ENCODE results near the gene KLHL30.
"Not testable (repeated sequence)": the region's sequence is repeated elsewhere in the genome, so short reads cannot be mapped to it uniquely, and the experiment has no call there.

The KLHL30 gene

DNA sequence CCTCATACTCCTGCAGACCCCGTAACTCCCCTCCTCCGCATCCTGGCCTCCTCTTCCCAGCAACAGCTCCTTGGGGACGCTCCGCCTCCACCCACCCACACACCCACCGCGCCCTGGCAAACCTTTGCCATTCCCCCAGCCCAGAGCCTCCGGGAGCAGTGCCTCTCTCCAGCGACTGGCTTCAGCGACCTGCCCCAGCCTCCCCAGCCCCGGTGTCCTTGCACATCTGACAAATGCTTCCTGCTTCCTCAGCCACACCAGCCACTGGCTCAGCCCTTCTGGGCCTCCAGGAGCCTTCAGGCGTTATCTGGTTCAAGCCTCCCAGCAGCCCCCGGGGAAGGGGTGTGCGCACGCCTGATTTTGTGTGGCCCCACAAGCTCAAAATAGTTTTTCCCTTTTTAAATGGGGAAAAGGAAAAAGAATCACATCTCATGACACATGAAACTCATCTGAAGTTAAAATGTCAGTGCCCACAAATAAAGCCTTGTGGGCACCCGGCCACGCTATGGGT lies 24.1 kb upstream of the KLHL30 start:
- no peak overlapping the region for H3K4me3 ChIP-seq (ENCODE audit: low read depth, low read length)
- no peaks in the 10 kb centered on the region for H3K4me1 ChIP-seq (ENCODE audit: control insufficient read depth, insufficient read depth, low read length, unreplicated experiment)
- no peak overlapping the region for H3K27ac ChIP-seq (ENCODE audit: low read depth, low read length)
- H3K27me3 ChIP-seq (ENCODE audit: insufficient read depth, low read length) = peaks cover 21% of the 10 kb centered on the region
- H3K36me3 ChIP-seq (ENCODE audit: insufficient read depth, low read length) = no peaks in the 10 kb centered on the region
- no peak overlapping the region for H2AFZ ChIP-seq (ENCODE audit: low read length, unreplicated experiment)
- no peaks in the 10 kb centered on the region for H3K79me2 ChIP-seq (ENCODE audit: control insufficient read depth, insufficient read depth, low read length, unreplicated experiment)

DNA sequence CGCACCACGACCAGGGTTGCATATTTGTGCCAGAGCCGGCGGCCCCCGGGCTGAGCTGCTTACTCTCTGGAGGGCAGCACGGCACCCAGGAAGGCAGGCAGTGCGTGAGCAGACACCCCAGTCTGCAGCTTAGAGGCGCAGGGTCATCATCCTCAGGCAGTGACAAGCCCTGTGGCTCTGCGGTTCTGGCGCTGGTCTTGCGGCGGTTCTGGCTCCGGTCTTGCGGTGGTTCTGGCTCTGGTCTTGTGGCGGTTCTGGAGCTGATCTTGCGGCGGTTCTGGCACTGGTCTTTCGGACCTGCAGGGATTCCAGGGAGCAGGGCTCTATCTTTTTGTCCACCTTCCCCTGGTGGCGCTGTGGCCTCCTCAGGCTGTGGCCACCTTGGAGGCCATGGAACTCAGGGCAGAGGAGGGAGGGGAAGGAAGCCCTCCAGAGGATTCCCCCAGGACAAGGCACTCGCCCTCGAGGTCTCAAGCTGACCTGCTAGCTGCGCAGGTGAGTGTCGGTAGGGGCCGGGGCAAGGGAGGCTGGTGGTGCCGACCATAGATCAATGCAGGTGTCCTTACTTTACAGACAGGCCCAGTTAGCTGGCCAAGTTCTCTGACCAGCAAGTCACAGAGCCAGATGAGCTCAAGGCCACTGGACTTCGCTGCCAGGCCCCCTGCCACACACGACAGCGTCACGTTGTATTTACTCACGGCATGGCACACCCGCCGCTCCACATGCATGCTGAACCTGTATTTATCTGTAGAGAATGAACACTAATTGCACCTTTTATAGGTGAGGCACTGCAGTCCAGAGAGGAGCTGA lies 23.4 kb upstream of the KLHL30 start:
- Histone ChIP-seq H3K36me3 (ENCODE audit: insufficient read depth, low read length) (no peaks in the 10 kb centered on the region), H3K79me2 (ENCODE audit: control insufficient read depth, insufficient read depth, low read length, unreplicated experiment) (no peaks in the 10 kb centered on the region), H3K4me3 (ENCODE audit: low read depth, low read length) (no peak overlapping the region), H3K4me1 (ENCODE audit: control insufficient read depth, insufficient read depth, low read length, unreplicated experiment) (no peaks in the 10 kb centered on the region), H3K27ac (ENCODE audit: low read depth, low read length) (no peak overlapping the region), H3K27me3 (ENCODE audit: insufficient read depth, low read length) (peaks cover 27% of the 10 kb centered on the region), H2AFZ (ENCODE audit: low read length, unreplicated experiment) (no peak overlapping the region)

DNA sequence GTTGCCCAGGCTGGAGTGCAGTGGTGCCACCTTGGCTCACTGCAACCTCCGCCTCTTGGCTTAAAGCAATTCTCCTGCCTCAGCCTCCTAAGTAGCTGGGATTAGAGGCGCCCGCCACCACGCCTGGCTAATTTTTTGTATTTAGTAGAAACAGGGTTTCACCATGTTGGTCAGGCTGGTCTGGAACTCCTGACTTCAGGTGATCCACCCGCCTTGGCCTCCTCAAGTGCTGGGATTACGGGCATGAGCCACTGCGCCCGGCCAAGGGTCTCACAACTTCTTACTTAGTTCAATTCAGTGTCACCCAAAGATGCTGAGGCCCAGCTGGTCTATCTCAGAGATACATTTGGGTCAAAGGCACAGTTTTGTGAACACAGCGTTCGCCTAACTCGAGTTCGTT lies 22.8 kb upstream of the KLHL30 start:
- not testable (repeated sequence) for H3K4me1 ChIP-seq (ENCODE audit: control insufficient read depth, insufficient read depth, low read length, unreplicated experiment); H3K27ac ChIP-seq (ENCODE audit: low read depth, low read length)

DNA sequence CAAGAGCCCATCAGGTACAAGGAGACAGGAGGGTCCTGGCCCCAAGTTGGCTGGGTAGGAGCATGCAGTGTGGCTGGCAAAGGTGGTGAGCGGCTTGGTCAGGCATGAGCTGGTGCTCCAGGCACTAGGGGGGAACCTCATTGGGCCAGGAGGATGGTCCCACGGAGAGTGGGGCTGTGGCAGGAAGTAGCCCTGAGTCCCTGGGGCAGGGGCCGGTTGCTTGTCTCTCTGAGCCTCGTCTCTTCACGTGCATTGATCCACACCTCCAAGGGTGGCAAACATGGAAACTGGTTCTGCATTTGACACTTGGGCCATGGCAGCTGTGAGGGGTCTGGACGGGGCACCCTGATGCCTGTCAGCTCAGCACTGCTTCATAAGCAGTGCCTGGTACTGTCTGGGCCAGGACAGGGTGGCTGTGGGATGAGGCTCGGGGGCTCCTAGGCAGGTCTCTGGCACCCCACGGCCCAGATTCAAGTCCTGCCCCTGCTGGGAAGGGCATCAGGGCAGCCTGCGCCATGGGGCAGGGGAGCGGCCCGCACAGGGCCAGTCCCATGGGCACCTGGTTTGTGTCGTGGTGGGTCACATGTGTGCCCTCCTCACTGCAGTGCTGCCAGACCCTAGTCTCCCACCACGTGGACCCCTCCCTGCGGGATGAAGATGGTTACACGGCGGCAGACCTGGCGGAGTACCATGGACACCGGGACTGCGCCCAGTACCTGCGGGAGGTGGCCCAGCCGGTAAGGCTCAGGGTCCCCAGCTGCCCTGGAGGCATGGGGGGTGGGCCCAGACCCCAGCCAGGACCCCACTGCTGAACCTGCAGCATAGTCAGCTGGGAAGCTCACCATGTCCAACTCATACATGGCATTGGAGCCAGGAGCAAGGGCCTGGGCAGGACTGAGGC lies 21.9 kb upstream of the KLHL30 start:
- no peak overlapping the region for H2AFZ ChIP-seq (ENCODE audit: low read length, unreplicated experiment)
- H3K27ac ChIP-seq (ENCODE audit: low read depth, low read length) = no peak overlapping the region
- H3K79me2 ChIP-seq (ENCODE audit: control insufficient read depth, insufficient read depth, low read length, unreplicated experiment) = no peaks in the 10 kb centered on the region
- H3K36me3 ChIP-seq (ENCODE audit: insufficient read depth, low read length) = no peaks in the 10 kb centered on the region
- no peaks in the 10 kb centered on the region for H3K4me1 ChIP-seq (ENCODE audit: control insufficient read depth, insufficient read depth, low read length, unreplicated experiment)
- peaks cover 29% of the 10 kb centered on the region for H3K27me3 ChIP-seq (ENCODE audit: insufficient read depth, low read length)
- no peak overlapping the region for H3K4me3 ChIP-seq (ENCODE audit: low read depth, low read length)

More for the DNA sequence above, 22.8 kb upstream of the KLHL30 start:
- not testable (repeated sequence) for H3K79me2 ChIP-seq (ENCODE audit: control insufficient read depth, insufficient read depth, low read length, unreplicated experiment); H3K36me3 ChIP-seq (ENCODE audit: insufficient read depth, low read length); H3K4me3 ChIP-seq (ENCODE audit: low read depth, low read length); H2AFZ ChIP-seq (ENCODE audit: low read length, unreplicated experiment)
- peaks cover 29% of the 10 kb centered on the region for H3K27me3 ChIP-seq (ENCODE audit: insufficient read depth, low read length)

DNA sequence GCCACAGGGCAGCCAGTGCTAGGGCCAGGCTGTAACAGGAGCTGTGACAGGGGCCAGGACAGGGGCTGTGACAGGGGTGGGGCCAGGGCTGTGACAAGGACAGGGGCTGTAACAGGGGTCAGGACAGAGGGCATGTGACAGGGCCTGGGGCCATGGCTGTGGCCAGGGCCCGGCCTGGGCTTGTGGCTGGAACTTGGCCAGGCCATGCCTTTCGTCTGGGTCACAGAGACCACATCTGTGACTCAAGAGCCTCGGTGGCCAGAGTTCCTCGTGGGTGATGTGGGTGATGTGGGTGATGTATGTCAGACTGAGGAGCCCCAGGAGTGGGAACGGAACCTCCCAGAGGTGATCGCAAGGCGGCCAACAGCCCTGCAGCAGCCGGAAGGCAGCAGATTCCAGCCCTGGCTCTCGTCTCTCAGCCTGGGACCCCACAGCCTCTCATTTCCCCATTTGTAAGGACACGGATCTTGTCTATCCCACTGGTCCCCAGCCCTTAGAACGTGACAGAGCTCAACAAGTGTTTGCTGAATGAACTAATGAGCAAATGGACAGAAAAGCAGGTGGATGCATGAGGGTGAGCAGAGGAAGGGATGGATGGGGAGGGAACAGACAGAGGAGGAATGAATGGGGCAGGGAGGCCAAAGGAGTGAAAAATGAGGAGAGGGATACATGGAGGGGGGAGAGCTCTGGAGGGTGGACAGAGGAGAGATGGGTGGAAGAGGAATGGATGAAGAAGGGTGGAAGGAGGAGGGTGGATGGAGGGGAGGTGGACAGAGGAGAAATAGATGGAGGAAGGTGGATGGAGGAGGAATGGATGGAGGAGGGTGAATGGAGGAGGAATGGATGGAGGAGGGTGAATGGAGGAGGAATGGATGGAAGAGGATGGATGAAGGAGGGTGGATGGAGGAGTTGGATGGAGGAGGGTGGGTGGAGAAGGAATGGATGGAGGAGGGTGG lies 21.0 kb upstream of the KLHL30 start:
- no peak overlapping the region for H3K27ac ChIP-seq (ENCODE audit: low read depth, low read length)
- no peaks in the 10 kb centered on the region for H3K4me1 ChIP-seq (ENCODE audit: control insufficient read depth, insufficient read depth, low read length, unreplicated experiment)
- H3K79me2 ChIP-seq (ENCODE audit: control insufficient read depth, insufficient read depth, low read length, unreplicated experiment) = no peaks in the 10 kb centered on the region
- H3K27me3 ChIP-seq (ENCODE audit: insufficient read depth, low read length) = peaks cover 29% of the 10 kb centered on the region
- no peak overlapping the region for H2AFZ ChIP-seq (ENCODE audit: low read length, unreplicated experiment)
- H3K4me3 ChIP-seq (ENCODE audit: low read depth, low read length) = no peak overlapping the region
- H3K36me3 ChIP-seq (ENCODE audit: insufficient read depth, low read length) = no peaks in the 10 kb centered on the region

DNA sequence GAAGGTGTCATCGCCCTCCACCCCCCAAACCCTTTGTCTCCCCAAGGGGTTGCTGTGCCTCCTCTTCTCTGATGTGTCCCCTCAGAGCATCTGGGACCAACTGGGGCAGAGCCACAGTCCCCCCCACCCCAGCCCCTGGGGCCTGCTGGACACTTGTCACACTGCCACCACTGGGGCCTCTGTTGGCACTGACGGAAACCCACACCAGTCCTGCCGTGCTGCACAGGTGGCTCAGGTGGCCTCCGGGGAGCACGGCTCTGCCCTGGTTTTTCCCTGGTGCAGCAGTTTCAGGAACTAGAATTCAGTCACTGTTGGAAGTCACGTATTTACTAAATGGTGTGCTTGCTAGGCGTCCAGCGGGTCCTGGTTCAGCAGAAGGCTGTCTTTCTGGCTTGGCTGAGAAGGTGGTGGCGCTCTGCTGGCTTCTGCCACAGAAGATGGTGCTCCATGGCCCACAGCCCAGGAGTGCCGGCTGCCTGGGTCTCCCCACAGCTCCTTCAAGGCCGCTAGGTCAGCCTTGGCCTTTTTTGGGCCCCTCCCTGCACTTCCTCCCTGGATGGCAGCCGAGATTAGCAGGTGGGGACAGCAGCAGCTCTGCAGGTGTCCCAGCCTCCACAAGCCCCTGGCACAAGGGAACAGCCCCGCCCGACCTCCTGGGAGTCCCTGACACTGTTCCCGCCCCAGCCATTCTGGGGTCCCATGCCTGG lies 18.6 kb upstream of the KLHL30 start:
- H3K27ac ChIP-seq (ENCODE audit: low read depth, low read length) = no peak overlapping the region
- peaks cover 29% of the 10 kb centered on the region for H3K27me3 ChIP-seq (ENCODE audit: insufficient read depth, low read length)
- no peak overlapping the region for H2AFZ ChIP-seq (ENCODE audit: low read length, unreplicated experiment)
- no peak overlapping the region for H3K4me3 ChIP-seq (ENCODE audit: low read depth, low read length)
- H3K79me2 ChIP-seq (ENCODE audit: control insufficient read depth, insufficient read depth, low read length, unreplicated experiment) = no peaks in the 10 kb centered on the region
- no peaks in the 10 kb centered on the region for H3K36me3 ChIP-seq (ENCODE audit: insufficient read depth, low read length)
- no peaks in the 10 kb centered on the region for H3K4me1 ChIP-seq (ENCODE audit: control insufficient read depth, insufficient read depth, low read length, unreplicated experiment)

DNA sequence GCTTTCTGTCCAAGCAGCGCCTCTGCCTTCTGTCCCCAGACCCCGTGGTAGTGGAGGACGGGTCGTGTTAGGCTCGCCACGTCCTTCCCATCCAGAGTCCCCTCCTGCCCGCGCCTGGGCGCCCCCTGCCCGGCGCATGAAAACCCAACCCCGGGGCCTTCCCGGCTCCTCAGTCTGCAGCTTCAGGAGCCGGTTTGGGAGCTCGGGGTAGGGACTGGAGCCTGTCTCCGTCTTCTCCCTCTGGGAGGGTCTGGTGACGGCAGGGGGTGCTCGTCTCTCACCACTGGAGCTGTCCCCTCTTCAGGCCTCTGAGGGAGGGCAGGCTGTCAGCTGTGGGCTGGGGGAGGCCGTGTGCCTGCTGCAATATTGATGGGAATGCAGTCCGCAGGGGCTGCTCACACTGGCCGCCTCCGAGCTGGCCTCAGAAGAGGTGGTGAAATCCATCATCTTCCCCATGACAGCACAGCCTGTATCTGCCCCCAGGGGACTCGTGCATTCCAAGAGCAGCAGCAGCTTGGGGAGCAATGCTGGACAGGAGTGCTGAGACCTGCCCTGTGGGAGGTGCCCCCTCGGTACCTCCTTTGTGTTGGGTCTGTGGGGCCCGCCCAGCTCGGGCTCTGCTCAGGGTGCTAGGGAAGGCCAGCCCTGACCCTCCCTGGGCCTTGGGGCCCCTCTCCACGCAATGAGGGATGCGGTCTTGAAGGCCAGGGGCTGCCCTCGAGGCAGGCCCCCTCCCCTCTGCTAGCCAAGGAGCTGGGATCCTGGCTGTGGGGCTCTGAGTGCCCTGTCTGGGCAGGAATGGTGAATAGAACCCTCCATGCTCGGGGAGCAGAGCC lies 17.8 kb upstream of the KLHL30 start:
- no peak overlapping the region for H3K27ac ChIP-seq (ENCODE audit: low read depth, low read length)
- H3K36me3 ChIP-seq (ENCODE audit: insufficient read depth, low read length) = no peaks in the 10 kb centered on the region
- no peaks in the 10 kb centered on the region for H3K79me2 ChIP-seq (ENCODE audit: control insufficient read depth, insufficient read depth, low read length, unreplicated experiment)
- H3K27me3 ChIP-seq (ENCODE audit: insufficient read depth, low read length) = peaks cover 29% of the 10 kb centered on the region
- no peak overlapping the region for H2AFZ ChIP-seq (ENCODE audit: low read length, unreplicated experiment)
- H3K4me3 ChIP-seq (ENCODE audit: low read depth, low read length) = no peak overlapping the region
- no peaks in the 10 kb centered on the region for H3K4me1 ChIP-seq (ENCODE audit: control insufficient read depth, insufficient read depth, low read length, unreplicated experiment)

DNA sequence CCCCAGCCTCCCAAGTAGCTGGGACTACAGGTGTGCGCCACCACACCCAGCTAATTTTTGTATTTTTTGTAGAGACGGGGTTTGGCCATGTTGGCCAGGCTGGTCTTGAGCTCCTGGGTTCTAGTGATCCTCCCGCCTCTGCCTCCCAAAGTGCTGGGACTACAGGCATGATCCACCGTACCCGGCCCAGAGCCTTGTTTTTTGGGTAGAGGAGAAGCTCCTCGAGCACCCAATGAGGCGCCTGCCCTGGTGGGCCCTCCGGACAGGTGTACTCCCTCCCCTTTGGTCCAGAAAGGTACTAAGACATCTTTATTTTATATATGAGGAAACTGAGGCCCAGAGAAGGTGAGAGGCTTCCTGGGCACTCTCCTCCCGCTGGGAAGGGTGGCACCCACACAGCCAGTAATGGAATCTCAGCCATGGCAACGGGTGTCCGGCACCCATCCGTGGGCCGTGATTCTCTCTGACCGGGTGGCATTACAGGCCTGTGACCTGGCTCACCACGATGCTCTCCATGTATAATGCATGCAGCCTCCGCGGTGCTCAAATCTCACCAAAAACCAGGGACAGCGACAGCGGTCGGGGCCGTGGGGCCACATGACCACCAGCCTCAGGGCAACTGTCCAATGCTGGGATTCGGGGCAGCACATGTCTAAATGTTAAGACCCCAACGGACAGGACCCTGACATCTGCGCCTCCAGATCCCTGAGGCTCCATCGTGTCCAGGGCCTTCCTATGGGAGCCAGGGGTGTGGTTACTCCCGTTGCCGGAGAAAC lies 16.8 kb upstream of the KLHL30 start:
- no peaks in the 10 kb centered on the region for H3K36me3 ChIP-seq (ENCODE audit: insufficient read depth, low read length)
- no peak overlapping the region for H3K4me3 ChIP-seq (ENCODE audit: low read depth, low read length)
- H3K27ac ChIP-seq (ENCODE audit: low read depth, low read length) = no peak overlapping the region
- peaks cover 29% of the 10 kb centered on the region for H3K27me3 ChIP-seq (ENCODE audit: insufficient read depth, low read length)
- H3K4me1 ChIP-seq (ENCODE audit: control insufficient read depth, insufficient read depth, low read length, unreplicated experiment) = no peaks in the 10 kb centered on the region
- H2AFZ ChIP-seq (ENCODE audit: low read length, unreplicated experiment) = no peak overlapping the region
- H3K79me2 ChIP-seq (ENCODE audit: control insufficient read depth, insufficient read depth, low read length, unreplicated experiment) = no peaks in the 10 kb centered on the region
